Skin epidermis (tissue), 12 donors: ENCODE measurements around the gene FOXJ2.
"Not testable (repeated sequence)": the region's sequence is repeated elsewhere in the genome, so short reads cannot be mapped to it uniquely, and the experiment has no call there.

Experiments
- H3K27ac ChIP-seq, 21 experiments: fragments of 200-600 bp; sonication (generic) in 11 of 21; one replicate each; pipeline ENCODE4 v1.5.0; 2020; ENCODE audit warnings: mild to moderate bottlenecking in 3 of 21, inconsistent platforms in 2 of 21, moderate library complexity in 2 of 21
- H3K4me3 ChIP-seq, 7 experiments: fragments of 200-600 bp; sonication (generic) in 2 of 7; one replicate each; pipeline ENCODE4 v1.5.0; 2020; ENCODE audit warnings: inconsistent platforms in 2 of 7, mild to moderate bottlenecking in 2 of 7, moderate library complexity in 1 of 7

Gene FOXJ2

GRCh38 chr12:8027856-8028255 lies 4.7 kb upstream of the FOXJ2 start:
- Histone ChIP-seq H3K27ac (no peak overlapping the region), H3K4me3 (peak overlapping the region in 3 of 7 experiments; percentile 64 to 76 (median 68))

- Histone ChIP-seq H3K4me3 (no peak overlapping the region), H3K27ac (no peak overlapping the region)
Measured at GRCh38 chr12:8028267-8028666, 4.2 kb upstream of the FOXJ2 start.

- no peak overlapping the region for H3K27ac ChIP-seq
- no peak overlapping the region for H3K4me3 ChIP-seq
Measured at GRCh38 chr12:8030189-8030588, 2.3 kb upstream of the FOXJ2 start.

GRCh38 chr12:8031017-8031416 lies 1.5 kb upstream of the FOXJ2 start:
- H3K27ac ChIP-seq = peak overlapping the region in 1 of 21 experiments; percentile 98
- H3K4me3 ChIP-seq = not testable (repeated sequence)

DNA sequence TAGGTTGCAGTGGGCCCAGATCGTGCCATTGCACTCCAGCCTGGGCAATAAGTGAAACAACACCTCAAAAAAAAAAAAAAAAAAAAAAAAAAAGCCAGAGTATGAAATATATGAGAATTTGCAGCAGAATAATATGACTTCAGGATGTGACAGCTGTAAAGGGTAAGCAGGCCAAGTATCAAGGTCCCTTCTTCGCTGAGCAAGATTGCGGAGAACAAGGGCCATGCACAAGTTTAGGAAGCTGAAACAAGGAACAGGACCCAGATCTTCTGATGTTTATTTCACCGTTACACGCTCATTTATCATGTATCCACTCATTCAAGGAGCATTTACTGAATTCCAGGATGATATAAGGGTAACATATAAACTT lies 659 bp upstream of the FOXJ2 start:
- H3K27ac ChIP-seq = peak overlapping the region in 20 of 21 experiments; percentile 85 to 99 (median 96)
- H3K4me3 ChIP-seq = peak overlapping the region; percentile 66 to 95 (median 89)

- Histone ChIP-seq H3K27ac (peak overlapping the region; percentile 85 to 99 (median 96)), H3K4me3 (peak overlapping the region; percentile 66 to 95 (median 89))
Measured at GRCh38 chr12:8033153-8034044, 883 bp downstream of the FOXJ2 start.

DNA sequence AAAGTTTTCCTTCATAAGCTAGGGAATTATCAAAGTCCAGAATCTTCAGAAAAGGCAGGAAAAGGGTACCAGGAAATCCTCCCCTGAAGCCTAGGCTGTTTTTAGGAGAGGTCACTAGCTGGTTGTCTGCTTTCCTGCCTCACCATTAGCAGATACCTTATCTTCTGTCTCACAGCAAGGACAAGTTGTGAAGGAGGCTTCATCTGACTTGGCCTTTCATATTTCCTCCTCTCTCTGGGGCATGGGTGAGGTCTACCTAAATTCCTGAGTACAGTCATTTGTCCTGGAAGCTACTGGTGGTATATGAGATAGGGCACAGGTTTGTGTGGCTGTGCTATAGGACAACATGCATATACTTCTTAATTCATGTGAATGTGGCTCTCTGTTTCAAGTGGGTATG lies 2.3 kb downstream of the FOXJ2 start:
- Histone ChIP-seq H3K27ac (peak overlapping the region in 10 of 21 experiments; percentile 2 to 99 (median 46)), H3K4me3 (peak overlapping the region in 3 of 7 experiments; percentile 5 to 93 (median 78))

- peak overlapping the region in 6 of 21 experiments; percentile 5 to 99 (median 54) for H3K27ac ChIP-seq
- H3K4me3 ChIP-seq = no peak overlapping the region
Measured at GRCh38 chr12:8035440-8036010, 3.0 kb downstream of the FOXJ2 start.

DNA sequence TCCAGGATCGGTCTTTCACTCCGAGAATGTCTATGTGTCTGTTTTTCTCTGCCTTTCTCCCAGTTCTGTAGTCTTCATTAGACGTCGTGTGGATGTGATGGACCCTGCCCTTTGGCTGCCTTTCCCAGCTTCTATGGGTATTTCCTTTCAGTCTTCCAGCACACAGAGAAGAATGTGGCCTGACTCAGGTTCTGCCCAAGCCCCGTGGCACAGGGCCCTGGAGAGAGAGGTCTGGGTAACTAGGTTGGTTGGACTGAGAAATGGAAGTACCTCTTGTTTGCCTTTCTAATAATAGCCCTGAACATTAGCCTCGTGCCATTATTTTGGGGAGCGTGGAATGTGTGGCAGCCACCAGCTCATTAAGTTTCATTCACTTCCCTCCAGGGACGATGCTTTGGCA lies 3.8 kb downstream of the FOXJ2 start:
- no peak overlapping the region for H3K4me3 ChIP-seq
- H3K27ac ChIP-seq = peak overlapping the region in 4 of 21 experiments; percentile 5 to 54 (median 15)

- Histone ChIP-seq H3K27ac (peak overlapping the region in 8 of 21 experiments; percentile 9 to 61 (median 35)), H3K4me3 (no peak overlapping the region)
Measured at GRCh38 chr12:8037046-8037663, 4.6 kb downstream of the FOXJ2 start.

DNA sequence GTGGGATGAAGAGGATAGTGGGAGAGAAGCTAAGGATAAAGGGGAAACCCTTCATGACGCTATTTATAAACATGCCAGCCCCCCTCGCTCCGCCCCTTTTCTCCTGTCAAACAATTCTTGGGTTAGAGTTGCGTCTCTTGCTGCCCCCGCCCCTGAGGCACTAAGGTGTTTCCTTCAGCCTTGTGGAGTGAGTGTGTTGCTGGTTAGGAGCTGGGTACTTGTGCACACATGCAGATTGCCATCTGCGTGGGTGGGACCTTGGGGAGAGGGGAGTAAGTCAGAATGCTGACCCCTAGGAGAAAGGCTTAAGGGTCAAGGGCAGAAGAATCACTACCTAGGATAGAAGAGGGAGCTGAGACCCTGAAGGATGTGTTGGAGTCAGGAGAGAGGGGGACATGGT lies 5.4 kb downstream of the FOXJ2 start:
- H3K4me3 ChIP-seq = peak overlapping the region in 1 of 7 experiments; percentile 5
- peak overlapping the region in 9 of 21 experiments; percentile 21 to 66 (median 45) for H3K27ac ChIP-seq

DNA sequence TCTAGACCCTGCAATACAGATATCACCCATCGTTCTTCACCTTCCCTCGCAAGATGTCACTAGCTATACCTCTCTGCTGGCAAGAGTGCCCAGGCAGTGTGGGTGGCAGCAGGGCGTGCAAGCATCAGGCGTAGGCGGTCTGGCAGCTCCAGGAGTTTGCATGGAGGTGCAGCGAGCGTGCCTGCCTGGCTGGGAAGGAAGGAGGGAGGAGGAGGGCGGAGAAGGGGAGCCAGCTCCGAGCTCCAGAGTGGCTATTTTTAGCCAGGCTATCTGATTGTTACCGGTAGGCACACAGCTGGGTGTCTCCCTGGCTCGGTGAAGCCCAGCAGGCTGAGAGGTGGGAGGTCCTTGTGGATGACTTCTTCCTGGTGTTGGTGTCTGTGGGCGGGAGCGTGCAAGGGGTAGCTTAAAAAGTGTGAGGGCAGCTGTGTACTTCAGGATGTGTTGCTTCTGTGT lies 6.2 kb downstream of the FOXJ2 start:
- Histone ChIP-seq H3K27ac (peak overlapping the region in 13 of 21 experiments; percentile 1 to 66 (median 39)), H3K4me3 (peak overlapping the region in 2 of 7 experiments; percentile 5 to 20)

DNA sequence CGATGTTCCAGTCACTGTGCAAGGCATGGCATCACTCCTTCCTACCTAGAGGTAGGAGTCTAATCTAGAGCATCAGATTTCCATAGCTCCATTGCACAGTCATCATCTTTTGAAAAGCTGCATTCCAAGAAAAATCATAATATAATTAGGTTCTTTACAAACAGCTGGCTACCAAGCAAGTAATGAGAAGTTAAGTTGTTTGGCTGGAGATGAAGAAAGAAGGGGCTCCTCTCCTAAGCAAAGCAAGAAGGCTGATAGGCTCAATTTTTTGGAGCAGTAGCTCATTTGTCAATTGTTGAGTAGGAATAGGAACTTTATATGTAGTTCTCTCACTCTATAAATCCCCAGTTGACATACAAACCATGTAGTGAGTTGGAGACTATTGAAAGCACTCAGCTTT lies 8.3 kb downstream of the FOXJ2 start:
- no peak overlapping the region for H3K4me3 ChIP-seq
- H3K27ac ChIP-seq = no peak overlapping the region

- H3K27ac ChIP-seq = no peak overlapping the region
- no peak overlapping the region for H3K4me3 ChIP-seq
Measured at GRCh38 chr12:8045952-8046944, 13.7 kb downstream of the FOXJ2 start.

DNA sequence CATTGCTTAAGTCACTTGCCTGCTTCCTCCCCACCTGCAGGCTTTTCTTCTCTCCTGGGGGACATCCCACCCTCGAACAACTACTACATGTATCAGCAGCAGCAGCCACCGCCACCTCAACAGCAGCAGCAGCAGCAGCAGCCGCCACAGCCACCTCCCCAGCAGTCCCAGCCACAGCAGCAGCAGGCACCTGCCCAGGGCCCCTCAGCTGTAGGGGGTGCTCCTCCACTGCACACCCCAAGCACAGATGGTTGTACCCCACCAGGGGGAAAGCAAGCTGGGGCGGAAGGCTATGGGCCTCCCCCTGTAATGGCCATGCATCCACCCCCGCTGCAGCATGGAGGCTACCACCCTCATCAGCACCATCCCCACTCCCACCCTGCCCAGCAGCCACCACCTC lies 15.3 kb downstream of the FOXJ2 start:
- H3K4me3 ChIP-seq = no peak overlapping the region
- H3K27ac ChIP-seq = no peak overlapping the region

DNA sequence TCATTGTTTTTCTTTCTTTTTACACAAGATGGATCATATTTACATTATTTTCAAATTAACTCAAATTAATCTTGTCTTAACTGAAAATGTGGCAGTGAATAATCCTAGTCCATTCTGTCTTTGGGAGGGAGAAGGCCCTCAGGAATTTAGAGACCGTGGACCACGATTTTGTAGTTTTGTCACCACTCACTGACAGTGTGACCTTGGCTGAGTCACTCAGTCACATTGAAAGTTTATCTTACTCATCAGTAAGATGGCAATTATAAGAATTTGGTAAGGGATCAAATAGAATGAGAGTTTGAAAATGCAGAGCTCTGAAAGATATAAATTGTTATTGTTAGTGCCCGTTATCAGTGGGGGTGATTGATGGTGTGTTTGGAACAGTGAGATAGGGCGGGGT lies 16.4 kb downstream of the FOXJ2 start:
- H3K27ac ChIP-seq = no peak overlapping the region
- no peak overlapping the region for H3K4me3 ChIP-seq

DNA sequence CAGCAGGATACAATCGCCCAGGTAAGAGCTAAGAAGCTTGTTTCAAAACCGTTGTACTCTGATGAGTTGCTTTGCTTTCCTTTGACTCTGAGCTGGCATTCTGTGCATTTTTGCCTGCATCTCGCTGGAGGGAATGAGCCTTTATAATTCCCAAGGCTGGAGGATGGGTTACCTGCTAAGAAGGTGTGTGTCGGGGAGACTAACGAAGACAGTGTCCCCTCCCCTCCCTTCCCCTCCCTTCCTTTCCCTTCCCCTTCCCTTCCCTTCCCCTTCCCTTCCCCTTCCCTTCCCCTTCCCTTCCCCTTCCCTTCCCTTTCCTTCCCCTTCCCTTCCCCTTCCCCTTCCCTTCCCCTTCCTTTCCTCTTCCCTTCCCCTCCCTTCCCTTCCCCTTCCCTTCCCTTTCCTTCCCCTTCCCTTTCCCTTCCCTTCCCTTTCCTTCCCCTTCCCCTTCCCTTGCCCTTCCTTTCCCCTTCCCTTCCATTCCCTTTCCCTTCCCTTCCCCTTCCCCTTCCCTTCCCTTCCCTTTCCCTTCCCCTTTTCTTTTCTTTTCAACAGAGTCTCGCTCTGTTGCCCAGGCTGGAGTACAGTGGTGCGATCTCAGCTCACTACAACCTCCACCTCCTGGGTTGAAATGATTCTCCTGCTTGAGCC lies 18.2 kb downstream of the FOXJ2 start:
- Histone ChIP-seq H3K4me3 (no peak overlapping the region), H3K27ac (no peak overlapping the region)

GRCh38 chr12:8052679-8053078 lies 20.2 kb downstream of the FOXJ2 start:
- no peak overlapping the region for H3K4me3 ChIP-seq
- H3K27ac ChIP-seq = peak overlapping the region in 2 of 21 experiments; percentile 6 to 17

- Histone ChIP-seq H3K4me3 (no peak overlapping the region), H3K27ac (no peak overlapping the region)
Measured at GRCh38 chr12:8054816-8055215, 22.3 kb downstream of the FOXJ2 start.
